ENCODE measurements around the gene UROC1. TPM values are rescaled to one million over a fixed set of nuclear protein-coding genes. Genes with fewer than 3 reads are reported as not detected.

The UROC1 gene
- total and polyA plus RNA-seq, 4 donors, result 0.01 to 0.21 (median 0.08) TPM

- WGBS, 2 donors, result 80% methylated on average over 8 of the region's 8 CpGs
- H3K27ac ChIP-seq (ENCODE audit: low read depth in 1 of 2, low read length in 1 of 2), result no peak overlapping the region
- H3K27me3 ChIP-seq (ENCODE audit: control insufficient read depth in 3 of 3, insufficient read depth in 3 of 3, low read length in 2 of 3), result no peaks in the 10 kb centered on the region
- TF ChIP-seq, protein P1, sequence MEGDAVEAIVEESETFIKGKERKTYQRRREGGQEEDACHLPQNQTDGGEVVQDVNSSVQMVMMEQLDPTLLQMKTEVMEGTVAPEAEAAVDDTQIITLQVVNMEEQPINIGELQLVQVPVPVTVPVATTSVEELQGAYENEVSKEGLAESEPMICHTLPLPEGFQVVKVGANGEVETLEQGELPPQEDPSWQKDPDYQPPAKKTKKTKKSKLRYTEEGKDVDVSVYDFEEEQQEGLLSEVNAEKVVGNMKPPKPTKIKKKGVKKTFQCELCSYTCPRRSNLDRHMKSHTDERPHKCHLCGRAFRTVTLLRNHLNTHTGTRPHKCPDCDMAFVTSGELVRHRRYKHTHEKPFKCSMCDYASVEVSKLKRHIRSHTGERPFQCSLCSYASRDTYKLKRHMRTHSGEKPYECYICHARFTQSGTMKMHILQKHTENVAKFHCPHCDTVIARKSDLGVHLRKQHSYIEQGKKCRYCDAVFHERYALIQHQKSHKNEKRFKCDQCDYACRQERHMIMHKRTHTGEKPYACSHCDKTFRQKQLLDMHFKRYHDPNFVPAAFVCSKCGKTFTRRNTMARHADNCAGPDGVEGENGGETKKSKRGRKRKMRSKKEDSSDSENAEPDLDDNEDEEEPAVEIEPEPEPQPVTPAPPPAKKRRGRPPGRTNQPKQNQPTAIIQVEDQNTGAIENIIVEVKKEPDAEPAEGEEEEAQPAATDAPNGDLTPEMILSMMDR (IDR thresholded peaks at IDR 0.05; ENCODE audit: control extremely low read depth, extremely low read depth), result no peak
- H3K4me1 ChIP-seq (ENCODE audit: control insufficient read depth in 5 of 5, insufficient read depth in 5 of 5, low read length in 5 of 5), result peaks cover 5 to 17% (median 7%) of the 10 kb centered on the region in 5 donors
- peak in 1 of 3 donors; percentile 4 for DNase-seq
- no peak overlapping the region for H3K4me3 ChIP-seq
- H3K36me3 ChIP-seq (ENCODE audit: control insufficient read depth in 4 of 4, insufficient read depth in 4 of 4, low read length in 4 of 4), result peaks cover 15 to 69% (median 53%) of the 10 kb centered on the region in 4 donors
- peaks cover 0 to 2% (median 0%) of the 10 kb centered on the region in 4 donors for H3K9me3 ChIP-seq (ENCODE audit: control insufficient read depth in 4 of 4, insufficient read depth in 3 of 4, low read length in 3 of 4)
- no peak overlapping the region for H3K9ac ChIP-seq (ENCODE audit: insufficient read depth in 1 of 2, low read length in 2 of 2)
- no peak for ATAC-seq (ENCODE audit: insufficient read depth, low FRiP score)
Measured at GRCh38 chr3:126467611-126467955, 50.0 kb downstream of the UROC1 start.

GRCh38 chr3:126466886-126467610 is 50.5 kb downstream of the UROC1 start:
- TF ChIP-seq, protein P1 (IDR thresholded peaks at IDR 0.05; ENCODE audit: control extremely low read depth, extremely low read depth), result no peak
- Histone ChIP-seq H3K36me3 (ENCODE audit: control insufficient read depth in 4 of 4, insufficient read depth in 4 of 4, low read length in 4 of 4) (peaks cover 16 to 74% (median 53%) of the 10 kb centered on the region in 4 donors), H3K27ac (ENCODE audit: low read depth in 1 of 2, low read length in 1 of 2) (peak overlapping the region in 1 of 2 donors; percentile 5), H3K4me3 (no peak overlapping the region), H3K4me1 (ENCODE audit: control insufficient read depth in 5 of 5, insufficient read depth in 5 of 5, low read length in 5 of 5) (peaks cover 2 to 16% (median 4%) of the 10 kb centered on the region in 5 donors), H3K9ac (ENCODE audit: insufficient read depth in 1 of 2, low read length in 2 of 2) (no peak overlapping the region), H3K9me3 (ENCODE audit: control insufficient read depth in 4 of 4, insufficient read depth in 3 of 4, low read length in 3 of 4) (peaks cover 0 to 2% (median 0%) of the 10 kb centered on the region in 4 donors), H3K27me3 (ENCODE audit: control insufficient read depth in 3 of 3, insufficient read depth in 3 of 3, low read length in 2 of 3) (no peaks in the 10 kb centered on the region)
- 66 to 78% methylated on average over 19 of the region's 19 CpGs for WGBS, 2 donors
- DNase-seq (peak in 1 of 3 donors; percentile 6), ATAC-seq (ENCODE audit: insufficient read depth, low FRiP score) (no peak)

DNA sequence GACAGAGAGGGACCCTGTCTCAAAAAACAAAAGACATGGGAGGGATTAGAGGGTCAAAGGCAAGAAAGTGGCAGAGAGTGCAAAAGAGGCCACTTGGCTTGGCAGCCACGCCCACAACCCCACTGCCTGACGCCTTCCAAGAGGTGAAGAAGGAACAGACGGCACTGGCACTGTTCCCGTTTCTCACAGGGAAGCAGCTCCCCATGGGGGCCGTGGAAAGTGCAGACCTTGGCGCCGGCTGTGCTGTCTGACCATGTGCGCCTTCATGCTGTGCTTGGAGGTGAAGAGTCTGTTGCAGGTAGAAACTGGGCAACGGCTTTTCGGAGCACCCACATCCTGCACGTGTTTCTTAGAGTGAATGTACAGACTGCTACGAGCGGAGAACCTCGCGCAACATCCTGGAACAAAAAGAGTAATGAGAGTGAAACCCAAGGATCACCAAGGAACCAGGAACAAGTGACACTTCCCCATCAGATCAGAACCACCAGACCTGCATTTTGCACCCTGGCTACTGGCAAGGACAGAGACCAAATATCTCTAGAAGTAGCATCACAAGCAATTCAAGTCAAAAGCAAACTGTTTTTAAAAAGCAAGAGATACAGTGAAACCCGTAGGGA is 51.5 kb downstream of the UROC1 start:
- TF ChIP-seq, protein P1 (IDR thresholded peaks at IDR 0.05; ENCODE audit: control extremely low read depth, extremely low read depth), result no peak
- no peak overlapping the region for H3K4me3 ChIP-seq
- WGBS, 2 donors, result 30 to 63% methylated on average over 16 of the region's 16 CpGs
- no peak overlapping the region for H3K9ac ChIP-seq (ENCODE audit: insufficient read depth in 1 of 2, low read length in 2 of 2)
- H3K4me1 ChIP-seq (ENCODE audit: control insufficient read depth in 5 of 5, insufficient read depth in 5 of 5, low read length in 5 of 5), result peaks cover 0 to 15% (median 0%) of the 10 kb centered on the region in 5 donors
- H3K27me3 ChIP-seq (ENCODE audit: control insufficient read depth in 3 of 3, insufficient read depth in 3 of 3, low read length in 2 of 3), result no peaks in the 10 kb centered on the region
- ATAC-seq (ENCODE audit: insufficient read depth, low FRiP score) (no peak), DNase-seq (peak in 1 of 3 donors; percentile 10)
- H3K27ac ChIP-seq (ENCODE audit: low read depth in 1 of 2, low read length in 1 of 2), result peak overlapping the region in 1 of 2 donors; percentile 50
- H3K9me3 ChIP-seq (ENCODE audit: control insufficient read depth in 4 of 4, insufficient read depth in 3 of 4, low read length in 3 of 4), result peaks cover 0 to 2% (median 0%) of the 10 kb centered on the region in 4 donors
- peaks cover 23 to 81% (median 59%) of the 10 kb centered on the region in 4 donors for H3K36me3 ChIP-seq (ENCODE audit: control insufficient read depth in 4 of 4, insufficient read depth in 4 of 4, low read length in 4 of 4)
